ENCODE data around the gene MICB.

DNA sequence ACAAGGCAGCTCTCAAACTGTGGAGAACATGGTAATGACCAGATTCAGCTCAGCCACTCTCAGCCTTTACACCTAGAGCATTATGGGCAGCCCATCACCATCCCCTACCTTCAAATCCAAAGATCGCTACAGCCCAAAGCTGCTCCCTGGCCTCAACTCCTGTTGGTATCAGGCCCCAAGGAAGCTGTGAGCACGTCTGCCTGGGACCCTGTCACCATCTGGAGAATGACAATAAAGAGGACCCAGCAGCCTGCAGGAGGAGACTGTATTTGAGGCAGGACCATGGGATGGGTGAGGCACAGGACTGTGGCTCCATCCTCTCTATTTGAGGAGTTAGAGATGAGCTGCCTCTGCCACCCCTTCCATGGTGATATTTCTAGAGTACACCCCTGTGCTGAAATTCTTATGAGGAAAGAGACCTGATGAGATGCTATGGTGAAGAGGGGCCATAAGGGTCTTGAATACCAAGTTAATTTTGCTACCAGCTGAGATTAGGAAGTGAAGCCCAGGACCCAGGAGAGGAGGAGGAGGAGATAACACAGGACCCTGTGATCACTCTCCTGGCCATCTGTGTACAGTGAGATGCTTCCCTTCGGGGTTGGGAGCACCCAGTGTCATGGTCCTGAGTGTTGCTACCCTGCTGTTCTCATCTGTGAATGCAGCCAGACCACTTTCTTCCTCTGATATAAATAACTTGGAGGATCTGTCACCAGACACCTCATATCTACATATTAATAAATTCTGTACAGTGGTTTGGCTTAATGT, 19.6 kb upstream of the MICB start:
- TF ChIP-seq, protein P1, sequence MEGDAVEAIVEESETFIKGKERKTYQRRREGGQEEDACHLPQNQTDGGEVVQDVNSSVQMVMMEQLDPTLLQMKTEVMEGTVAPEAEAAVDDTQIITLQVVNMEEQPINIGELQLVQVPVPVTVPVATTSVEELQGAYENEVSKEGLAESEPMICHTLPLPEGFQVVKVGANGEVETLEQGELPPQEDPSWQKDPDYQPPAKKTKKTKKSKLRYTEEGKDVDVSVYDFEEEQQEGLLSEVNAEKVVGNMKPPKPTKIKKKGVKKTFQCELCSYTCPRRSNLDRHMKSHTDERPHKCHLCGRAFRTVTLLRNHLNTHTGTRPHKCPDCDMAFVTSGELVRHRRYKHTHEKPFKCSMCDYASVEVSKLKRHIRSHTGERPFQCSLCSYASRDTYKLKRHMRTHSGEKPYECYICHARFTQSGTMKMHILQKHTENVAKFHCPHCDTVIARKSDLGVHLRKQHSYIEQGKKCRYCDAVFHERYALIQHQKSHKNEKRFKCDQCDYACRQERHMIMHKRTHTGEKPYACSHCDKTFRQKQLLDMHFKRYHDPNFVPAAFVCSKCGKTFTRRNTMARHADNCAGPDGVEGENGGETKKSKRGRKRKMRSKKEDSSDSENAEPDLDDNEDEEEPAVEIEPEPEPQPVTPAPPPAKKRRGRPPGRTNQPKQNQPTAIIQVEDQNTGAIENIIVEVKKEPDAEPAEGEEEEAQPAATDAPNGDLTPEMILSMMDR (IDR thresholded peaks at IDR 0.05; ENCODE audit: low read depth, low read length, poor library complexity, severe bottlenecking) = no peak
- no peak for TF ChIP-seq EZH2phosphoT487 (IDR thresholded peaks at IDR 0.05; ENCODE audit: borderline replicate concordance, low read length)

Measured in DOHH2 (cell line).